GM18858 (cell line): ENCODE measurements around the gene PLEKHF1.

Experiments used
- ATAC-seq: cut with Tn5 transposase; IDR thresholded peaks from one replicate; pipeline ENCODE4 v1.9.1; 2021; ENCODE audit not compliant: unreplicated experiment

The PLEKHF1 gene

DNA sequence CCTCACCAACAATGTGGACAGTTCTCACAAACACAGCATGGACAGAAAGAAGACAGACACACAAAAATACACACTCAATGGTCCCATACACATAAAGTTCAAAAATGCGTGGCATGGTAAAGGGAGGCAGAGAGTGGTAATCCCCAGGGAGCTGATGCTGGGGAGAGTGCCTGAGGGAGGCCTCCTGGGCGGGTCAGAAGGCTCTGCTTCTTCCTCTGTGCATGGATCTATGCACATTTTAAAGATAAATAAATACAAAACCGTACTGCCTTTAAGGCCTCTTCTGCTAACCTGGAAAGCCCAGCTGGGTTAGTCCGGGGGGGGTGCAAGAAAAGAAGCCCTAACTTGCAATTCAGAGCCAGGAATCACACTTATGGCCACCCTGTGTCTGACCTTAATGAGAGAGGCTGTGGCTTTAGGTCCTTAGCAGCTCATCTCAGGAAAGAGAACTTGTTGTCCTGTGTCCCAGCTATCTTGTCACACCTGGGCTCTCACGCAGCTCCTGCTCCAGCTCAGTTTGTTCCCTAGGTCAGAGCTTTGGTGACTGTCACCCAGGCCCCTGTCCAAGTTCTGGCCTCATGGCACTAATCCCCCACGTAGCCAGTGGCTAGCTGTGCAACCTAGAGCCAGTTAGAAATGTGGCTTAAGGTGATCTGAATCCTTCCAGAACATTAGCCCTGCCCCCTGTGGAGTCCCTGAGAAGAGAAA is 30.7 kb upstream of the PLEKHF1 start:
- no peak for ATAC-seq

DNA sequence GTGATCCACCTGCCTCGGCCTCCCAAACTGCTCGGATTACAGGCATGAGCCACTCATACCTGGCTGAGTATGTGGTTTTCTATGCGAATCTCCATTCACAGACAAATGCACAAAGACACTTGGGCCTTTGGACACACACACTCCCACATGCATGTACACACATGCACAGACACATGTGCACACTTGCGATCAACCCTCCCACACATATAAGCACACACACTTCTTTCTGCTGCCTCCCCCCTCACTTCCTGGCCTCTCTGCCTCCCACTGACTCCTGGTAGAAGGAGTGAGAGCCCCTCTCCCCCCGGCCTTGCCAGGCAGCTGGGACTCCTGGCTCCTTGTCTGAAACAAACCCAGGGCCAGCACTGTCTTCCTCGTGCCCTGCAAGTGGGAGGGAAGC is 29.3 kb upstream of the PLEKHF1 start:
- ATAC-seq, result no peak

DNA sequence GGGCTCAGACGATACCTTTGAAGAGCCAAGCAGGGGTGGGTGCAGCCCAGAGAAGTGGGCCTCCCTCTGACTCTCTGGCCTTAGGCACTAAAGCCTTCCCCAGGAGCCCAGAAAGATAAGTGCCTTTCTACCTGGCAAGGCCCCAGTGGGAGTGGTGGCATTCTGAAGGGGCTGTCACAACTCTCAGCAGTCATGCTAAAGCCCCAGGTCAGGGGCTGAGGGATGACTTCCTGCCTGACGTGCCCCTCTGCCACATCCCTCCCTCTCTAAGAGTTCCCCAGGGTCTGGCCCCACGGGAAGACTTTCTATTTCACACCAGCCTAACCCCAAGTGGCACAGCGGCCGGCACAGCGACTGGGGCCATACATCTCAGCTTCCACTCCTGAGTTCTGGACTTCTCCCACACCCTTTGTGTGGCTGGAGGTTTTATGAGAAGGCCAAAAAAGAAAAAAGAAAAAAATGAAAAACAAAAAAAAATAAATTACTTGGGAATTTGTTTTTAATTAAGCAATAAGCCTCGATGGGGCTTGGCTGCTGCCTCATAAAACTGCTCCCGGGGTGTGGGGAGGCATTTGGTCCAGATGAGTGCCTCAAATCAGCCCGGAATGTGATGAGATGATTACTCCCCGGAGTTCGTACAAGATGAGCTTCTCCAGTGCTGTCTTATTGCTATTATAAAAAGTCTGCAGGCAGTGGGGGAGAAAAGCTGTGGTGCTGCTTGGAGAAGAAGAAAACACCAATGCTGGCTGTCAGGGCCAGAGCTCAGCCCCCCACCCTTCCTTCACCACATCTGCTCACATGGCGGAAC is 28.5 kb upstream of the PLEKHF1 start:
- ATAC-seq, result no peak

DNA sequence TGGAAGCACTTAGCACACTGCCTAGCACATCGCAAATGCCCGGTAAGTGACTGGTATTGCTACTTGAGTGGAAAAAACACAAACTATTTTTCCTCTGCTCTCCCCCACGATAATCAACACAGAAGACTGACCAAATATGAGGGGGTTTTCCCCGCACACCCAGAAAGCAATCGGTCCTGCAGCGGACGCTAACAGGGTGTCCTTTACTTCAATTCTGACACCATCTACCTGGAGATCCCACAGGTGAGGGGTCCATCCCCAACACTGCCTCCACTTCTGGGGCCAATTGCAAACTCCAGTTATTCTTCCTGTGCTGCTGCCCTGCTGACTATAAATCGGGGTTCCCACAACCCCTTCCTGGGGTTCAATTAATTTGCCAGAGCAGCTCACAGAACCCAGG is 26.2 kb upstream of the PLEKHF1 start:
- ATAC-seq, result no peak

DNA sequence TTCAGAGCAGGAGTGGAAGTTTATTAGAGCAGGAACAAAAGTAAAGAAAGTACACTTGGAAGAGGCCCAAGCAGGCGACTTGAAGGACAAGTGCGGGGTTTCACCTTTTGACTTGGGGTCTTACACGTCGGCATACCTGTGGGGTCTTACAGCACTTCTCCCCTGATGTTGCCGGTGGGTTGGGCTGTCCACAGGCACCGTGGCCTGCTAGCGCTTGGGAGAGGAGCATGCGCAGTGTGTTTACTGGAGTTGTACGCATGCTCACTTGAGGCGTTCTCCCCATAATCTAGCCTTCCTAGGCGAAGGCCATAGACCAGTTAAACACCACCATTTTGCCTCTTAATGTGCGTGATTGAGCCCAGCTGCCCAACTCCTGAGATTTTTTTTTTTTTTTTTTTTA is 25.0 kb upstream of the PLEKHF1 start:
- no peak for ATAC-seq

DNA sequence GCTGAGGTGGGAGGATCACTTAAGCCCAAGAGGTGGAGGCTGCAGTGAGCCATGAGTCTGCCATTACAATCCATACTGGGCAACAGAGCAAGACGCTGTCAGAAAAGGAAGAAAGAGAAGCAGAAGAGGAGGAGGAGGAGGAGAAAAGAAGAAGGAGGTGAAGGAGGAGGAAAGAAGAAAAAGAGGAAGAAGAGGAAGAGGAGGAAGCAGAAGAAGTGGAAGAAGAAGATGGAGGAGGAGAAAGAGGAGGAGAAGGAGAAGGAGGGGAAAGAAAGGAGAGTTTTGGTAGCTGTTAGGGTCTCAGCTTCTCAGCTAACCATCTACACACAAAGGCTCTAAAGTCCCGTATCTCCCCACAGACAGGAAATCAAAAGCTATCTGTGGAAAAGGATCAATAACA is 23.7 kb upstream of the PLEKHF1 start:
- ATAC-seq, result no peak

DNA sequence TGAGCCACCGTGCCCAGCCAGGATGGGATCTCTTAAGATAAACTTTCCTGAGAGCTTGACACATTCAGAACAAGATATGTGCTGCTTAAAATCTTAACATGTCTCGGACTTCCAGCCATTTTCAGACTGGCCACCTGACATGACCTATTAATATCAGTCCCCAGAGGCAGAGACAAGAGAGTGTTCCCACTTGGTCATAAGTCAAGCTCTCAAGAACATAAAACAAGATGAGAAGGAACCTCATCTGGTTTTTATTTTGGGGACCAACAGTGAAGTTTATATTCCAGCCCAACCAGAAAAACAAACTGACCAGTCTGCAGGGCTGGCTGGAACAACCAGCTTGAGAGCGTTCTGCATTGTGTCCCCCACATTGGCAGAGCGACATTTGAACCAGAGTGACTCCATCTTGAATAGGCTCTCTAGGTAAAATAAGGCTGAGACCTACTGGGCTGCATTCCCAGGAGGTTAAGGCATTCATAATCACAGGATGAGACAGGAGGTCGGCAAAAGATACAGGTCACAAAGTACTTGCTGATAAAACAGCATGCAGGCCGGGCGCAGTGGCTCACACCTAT is 21.8 kb upstream of the PLEKHF1 start:
- ATAC-seq, result no peak

DNA sequence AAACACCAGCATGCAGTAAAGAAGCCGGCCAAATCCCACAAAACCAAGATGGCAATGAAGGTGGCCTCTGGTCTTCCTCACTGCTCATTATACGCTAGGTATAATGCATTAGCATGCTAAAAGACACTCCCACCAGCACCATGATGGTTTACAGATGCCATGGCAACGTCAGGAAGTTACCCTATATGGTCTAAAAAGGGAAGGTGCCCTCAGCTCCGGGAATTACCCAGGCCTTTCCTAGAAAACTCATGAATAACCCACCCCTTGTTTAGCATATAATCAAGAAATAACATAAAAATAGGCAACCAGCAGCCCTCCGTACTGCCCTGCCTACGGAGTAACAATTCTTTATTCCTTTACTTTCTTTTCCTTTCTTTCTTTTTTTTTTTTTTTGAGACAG is 21.1 kb upstream of the PLEKHF1 start:
- no peak for ATAC-seq

DNA sequence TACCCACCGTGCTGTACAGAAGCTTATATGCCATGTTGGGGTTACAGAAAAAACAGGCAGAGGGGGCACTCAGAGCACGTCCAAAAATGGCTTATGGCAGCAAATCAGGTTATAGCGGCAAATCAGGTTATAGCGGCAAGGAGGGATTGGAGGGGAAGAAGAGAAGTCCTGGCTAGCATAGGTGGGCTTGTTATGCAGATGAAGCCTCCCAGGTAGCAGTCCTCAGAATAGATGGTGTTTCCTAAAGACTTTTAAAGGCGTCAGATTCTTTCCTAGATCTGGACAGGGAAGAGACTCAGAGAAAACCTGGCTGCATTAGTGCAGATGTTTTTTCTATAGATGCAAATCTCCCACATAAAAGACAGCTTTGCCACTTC is 19.8 kb upstream of the PLEKHF1 start:
- no peak for ATAC-seq

DNA sequence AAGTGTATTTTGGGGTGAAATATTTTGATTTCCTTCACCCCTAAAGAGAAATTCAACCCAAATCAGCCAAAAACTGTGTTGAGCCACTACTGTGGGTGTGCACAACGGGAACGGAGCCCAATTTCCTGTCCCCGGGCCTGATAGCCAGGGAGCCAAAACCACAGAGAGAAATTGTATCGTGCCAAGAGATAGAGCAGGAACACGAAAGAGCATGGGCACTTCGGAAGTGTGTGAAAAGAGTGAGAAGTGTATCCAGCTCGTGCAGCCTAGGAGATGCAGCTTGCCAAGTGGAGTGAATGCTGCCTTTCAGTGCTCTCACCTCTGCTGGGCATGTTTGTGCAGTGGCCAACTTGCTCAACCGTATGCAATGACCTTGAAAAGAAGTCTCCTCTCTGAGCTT is 19.4 kb upstream of the PLEKHF1 start:
- no peak for ATAC-seq

DNA sequence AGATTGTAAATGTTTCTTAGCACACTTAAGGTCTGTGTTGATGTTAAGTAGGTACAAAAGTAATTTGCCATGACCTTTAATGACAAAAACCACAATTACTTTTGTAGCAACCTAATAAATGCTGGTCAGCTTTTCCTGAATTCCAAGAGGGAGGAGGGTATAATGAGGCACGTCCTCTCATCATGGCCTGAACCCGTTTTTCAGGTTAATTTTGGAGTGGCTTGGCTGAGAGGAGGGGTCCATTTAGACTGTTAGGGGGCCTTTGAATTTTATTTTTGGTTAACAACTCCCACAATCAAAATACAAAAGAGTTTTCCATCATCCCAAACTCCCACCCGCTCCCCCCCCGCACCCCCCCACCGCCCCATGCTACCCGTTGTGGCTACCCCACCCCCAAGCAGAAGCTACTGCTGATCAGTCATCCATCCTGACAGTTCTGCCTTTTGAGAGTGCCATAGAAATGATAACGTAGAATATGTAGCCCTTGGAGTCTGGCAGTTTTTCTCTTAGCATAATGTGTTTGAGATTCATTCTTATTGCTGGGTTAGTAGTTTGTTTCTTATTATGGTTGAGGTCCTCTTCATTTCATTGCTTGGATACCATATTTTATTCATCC is 14.4 kb upstream of the PLEKHF1 start:
- no peak for ATAC-seq

DNA sequence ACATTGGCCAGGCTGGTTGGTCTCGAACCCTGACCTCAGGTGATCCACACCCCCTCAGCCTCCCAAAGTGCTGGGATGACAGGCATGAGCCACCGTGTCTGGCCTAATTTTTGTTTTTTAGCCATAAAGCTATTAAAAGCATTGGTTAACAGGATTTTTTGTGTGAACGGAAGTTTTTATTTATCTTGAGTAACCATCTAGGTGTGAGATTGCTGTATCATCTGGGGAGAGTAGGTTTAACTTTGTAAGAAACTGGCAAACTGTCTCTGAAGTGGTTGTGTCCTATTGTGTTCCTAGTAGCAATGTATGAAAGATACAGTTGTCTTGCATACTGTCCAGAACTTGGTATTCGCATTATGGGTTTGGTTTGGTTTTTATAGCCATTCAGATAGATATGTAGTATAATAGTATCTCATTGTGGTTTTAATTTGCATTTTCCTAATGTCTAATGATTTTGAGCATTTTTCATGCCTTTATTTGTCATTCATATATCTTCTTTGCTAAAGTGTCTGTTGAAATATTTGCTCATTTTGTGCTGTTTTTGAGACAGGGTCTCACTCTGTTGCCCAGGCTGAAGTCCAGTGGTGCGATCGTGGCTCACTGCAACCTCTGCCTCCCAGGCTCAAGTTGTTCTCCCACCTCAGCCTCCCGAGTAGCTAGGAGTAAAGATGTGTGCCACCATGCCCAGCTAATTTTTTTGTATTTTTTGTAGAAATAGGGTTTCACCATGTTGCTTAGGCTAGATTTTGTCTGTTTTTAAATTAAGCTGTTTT is 13.5 kb upstream of the PLEKHF1 start:
- ATAC-seq, result no peak

DNA sequence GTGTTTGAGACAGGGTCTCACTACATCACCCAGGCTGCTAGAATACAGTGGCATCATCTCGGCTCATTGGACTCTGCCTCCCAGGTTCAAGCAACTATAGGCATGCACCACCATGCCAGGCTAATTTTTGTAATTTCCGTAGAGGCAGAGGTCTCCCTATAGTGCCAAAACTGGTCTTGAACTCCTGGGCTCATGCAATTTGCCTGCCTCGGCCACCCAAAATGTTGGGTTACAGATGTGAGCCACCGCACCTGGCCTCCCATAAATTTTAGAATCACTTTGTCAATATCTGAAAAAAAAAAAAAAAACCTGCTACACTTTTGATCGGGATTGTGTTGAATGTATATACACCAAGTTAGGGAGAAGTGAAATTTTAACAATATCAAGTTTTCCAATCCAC is 11.9 kb upstream of the PLEKHF1 start:
- no peak for ATAC-seq

DNA sequence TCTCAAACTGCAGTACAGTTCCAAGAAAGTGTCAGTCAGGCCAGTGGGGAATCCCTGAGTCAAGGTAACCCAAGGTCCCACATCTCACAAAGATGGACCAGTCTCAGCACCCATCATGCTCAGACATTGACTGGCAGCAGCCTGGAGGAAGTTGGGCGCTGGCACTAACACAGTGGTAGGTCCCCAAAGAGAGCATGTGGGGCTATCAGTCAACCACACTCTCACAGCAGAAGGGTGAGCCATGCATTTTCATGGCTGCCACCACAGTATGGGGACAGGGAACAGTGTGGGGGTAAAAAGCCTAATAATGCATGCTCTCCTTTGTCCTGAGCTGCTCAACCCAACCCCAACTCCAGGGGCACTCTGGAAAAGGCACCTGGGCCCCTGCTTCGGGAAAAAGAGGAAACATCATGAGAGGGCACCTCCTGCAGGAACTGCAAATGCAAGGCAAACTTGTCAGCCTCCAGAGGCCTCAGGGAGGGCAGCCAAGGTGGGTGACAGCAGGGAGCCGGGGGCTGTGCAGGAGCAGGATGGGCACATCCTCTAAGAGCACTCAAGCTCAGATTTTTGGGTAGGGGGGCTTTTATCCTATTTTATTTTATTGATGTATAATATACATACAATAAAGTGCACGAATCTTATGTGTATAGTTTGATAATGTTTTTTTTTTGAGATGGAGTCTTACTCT is 9.5 kb upstream of the PLEKHF1 start:
- ATAC-seq, result no peak

DNA sequence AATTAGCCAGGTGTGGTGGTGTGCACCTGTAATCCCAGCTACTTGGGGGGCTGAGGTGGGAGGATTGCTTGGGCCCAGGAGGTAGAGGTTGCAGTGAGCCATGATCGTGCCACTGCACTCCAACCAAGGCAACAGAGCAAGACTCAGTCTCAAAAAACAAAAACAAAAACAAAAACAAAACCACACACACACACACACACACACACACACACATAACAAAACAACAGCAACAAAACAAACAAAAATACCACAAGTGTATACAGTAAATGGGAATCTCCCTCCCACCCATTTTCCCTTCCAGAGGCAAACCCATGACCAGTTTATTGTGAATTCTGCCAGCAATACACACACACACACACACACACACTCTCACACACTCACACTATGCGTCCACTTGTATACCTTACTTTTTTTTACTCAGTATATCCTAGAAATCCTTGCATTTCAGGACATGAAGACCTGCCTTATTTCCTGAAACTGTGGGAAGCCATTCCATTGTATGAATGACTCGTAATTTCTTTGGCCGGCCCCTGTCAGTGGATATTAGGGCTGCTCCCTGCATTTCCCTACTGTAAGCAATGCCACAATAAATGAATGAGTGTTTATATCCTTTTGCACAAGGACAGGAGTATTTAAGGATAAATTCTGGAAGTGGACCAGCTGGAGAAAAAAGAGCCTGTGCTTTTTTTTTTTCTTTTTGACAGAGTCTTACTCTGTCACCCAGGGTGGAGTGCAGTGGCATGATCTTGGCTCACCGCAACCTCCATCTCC is 6.9 kb upstream of the PLEKHF1 start:
- ATAC-seq, result no peak

DNA sequence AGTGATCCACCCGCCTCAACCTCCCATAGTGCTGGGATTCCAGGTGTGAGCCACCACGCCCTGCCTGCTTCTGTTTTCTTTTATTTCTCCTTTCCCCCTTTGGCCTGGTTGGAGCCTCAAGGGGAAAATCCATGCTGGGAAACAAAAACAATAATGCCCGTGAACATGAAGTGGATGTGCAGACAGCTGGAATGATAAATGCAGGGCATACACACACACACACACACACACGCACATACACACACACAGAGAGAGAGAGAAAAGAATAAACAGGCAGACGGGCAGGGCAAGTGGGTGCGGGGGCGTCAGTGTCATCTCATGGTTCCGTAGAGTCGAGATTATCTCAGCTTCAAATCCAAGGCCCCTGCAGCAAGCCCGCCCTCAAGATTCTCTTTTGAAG is 4.4 kb upstream of the PLEKHF1 start:
- ATAC-seq, result no peak

DNA sequence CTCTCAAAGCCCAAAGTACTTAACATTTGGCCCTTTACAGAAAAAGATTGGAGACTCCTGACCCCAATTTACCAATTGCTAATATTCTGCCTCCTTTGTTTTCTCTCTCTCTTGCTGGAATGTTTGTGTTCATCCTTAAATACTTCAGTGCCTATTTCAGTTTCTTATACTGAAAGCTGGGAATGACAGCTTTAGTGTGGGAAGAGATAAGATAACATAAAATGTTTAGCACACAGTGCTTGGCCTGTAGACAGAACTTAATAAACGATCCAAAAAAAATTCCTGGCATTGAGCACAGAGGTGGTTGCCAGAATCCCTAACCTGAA is 3.0 kb upstream of the PLEKHF1 start:
- ATAC-seq, result no peak

DNA sequence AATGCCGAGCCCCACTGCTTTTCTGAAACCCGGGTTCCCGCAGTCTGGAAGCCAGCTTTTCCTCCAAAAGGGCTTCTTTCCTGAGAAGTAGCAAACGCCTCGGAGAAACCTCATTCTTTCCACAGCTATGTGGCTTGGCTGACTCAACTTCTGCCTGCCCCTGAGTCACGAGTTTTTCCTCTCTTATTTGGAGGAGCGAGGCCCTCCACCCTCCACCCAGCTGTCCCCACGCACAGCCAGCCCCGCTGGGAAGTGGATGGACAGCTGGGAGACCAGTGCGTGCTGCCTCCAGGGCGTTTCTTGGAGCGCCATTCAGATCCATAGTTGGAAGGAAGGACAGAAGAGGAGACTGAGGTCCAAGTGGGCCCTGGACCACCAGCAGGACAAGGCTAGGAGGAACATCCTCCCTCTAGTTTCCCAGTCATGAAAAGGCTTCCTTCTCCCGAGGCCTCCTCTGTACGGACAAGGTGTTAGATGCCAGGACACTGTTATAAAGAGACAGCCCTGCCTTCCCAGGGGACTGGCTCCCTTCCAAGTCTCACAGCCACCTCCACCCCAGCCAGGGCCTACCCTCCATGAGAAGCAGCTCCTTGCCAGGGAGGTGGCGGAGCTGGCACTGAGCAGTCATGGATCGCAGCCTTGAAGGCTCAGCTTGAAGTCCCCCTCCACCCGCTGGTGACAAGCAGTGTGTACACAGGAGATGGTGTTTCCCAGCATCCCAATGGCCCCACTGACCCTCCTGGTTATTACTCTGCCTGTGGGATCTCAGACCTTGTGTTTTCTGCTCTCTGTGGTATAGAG is 2.5 kb upstream of the PLEKHF1 start:
- ATAC-seq, result no peak
